HUES64 (cell line): ENCODE results near the gene SPACA4. TPM values are rescaled to one million over a fixed set of nuclear protein-coding genes. Genes with fewer than 3 reads are reported as not detected.

ENCODE experiments used
- H3K27ac ChIP-seq: 2 replicates; pipeline ENCODE4 v1.7.0; 2013; ENCODE audit warnings: low read depth, low read length, inconsistent platforms
- H3K27me3 ChIP-seq: 2 replicates; pipeline ENCODE4 v1.6.1; 2013; ENCODE audit warnings: mild to moderate bottlenecking, low read length; ENCODE audit not compliant: insufficient read depth
- H3K36me3 ChIP-seq: 2 replicates; pipeline ENCODE4 v1.6.1; 2013; ENCODE audit warnings: mild to moderate bottlenecking, low read length; ENCODE audit not compliant: insufficient read depth
- H3K4me1 ChIP-seq: 2 replicates; pipeline ENCODE4 v1.6.1; 2013; ENCODE audit warnings: mild to moderate bottlenecking, low read length, moderate library complexity; ENCODE audit not compliant: insufficient read depth
- H3K4me3 ChIP-seq: 2 replicates; pipeline ENCODE4 v1.5.1; 2013; ENCODE audit warnings: mild to moderate bottlenecking, low read length, moderate library complexity
- H3K9ac ChIP-seq: 2 replicates; pipeline ENCODE4 v1.6.1; 2013; ENCODE audit warnings: mild to moderate bottlenecking, low read depth, low read length
- H3K9me3 ChIP-seq: 2 replicates; pipeline ENCODE4 v1.6.1; 2013; ENCODE audit warnings: low read depth, low read length; ENCODE audit not compliant: insufficient read depth
- WGBS: fragments of 150-250, 120-280 bp; methylation state at CpG from one replicate; pipeline ENCODE4 v1.1.7; 2013; ENCODE audit warnings: missing lambda C conversion rate; 5-methylcytosine and 5-hydroxymethylcytosine counted together
- polyA plus RNA-seq, 2 experiments: library from polyadenylated mRNA; stranded (reverse); fragments of 50-300 nt; gene quantifications; one replicate each; pipeline ENCODE4 v1.2.3, GENCODE V29; 2013

Gene SPACA4, protein sequence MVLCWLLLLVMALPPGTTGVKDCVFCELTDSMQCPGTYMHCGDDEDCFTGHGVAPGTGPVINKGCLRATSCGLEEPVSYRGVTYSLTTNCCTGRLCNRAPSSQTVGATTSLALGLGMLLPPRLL
- not detected for polyA plus RNA-seq (2013, experiment 1 of 2)
- polyA plus RNA-seq (2013, experiment 2 of 2), result not detected

DNA sequence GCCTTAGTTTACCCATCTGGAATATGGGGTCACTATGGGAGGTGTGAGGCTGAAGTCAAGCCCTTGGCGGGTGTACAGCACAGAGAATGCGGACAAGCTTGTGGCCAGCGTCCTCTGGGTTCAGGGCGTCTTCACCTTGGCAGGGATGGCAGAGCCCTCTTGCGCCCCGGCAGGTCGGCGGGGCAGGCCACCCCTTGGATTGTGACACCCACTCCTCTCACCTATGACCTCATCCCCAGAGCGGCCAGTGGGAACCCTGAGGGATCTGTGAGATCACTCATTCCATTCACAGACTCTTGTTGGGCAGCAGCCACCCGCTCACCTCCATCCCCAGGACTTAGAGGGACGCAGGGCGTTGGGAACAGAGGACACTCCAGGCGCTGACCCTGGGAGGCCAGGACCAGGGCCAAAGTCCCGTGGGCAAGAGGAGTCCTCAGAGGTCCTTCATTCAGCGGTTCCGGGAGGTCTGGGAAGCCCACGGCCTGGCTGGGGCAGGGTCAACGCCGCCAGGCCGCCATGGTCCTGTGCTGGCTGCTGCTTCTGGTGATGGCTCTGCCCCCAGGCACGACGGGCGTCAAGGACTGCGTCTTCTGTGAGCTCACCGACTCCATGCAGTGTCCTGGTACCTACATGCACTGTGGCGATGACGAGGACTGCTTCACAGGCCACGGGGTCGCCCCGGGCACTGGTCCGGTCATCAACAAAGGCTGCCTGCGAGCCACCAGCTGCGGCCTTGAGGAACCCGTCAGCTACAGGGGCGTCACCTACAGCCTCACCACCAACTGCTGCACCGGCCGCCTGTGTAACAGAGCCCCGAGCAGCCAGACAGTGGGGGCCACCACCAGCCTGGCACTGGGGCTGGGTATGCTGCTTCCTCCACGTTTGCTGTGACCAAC, at the start of gene SPACA4:
Gene SPACA4, plus strand, starts transcription at position 280 of the 896 bp plus-strand sequence. Its CDS starts 237 bp downstream, at position 517.
- Histone ChIP-seq H3K27me3 (no peaks in the 10 kb centered on the region), H3K36me3 (no peaks in the 10 kb centered on the region), H3K4me3 (no peak within 1 kb of the TSS), H3K27ac (no peak within 1 kb of the TSS), H3K9ac (no peak within 1 kb of the TSS), H3K4me1 (no peaks in the 10 kb centered on the region), H3K9me3 (no peaks in the 10 kb centered on the region)
- WGBS, result 94% methylated on average over 39 of the region's 39 CpGs

DNA sequence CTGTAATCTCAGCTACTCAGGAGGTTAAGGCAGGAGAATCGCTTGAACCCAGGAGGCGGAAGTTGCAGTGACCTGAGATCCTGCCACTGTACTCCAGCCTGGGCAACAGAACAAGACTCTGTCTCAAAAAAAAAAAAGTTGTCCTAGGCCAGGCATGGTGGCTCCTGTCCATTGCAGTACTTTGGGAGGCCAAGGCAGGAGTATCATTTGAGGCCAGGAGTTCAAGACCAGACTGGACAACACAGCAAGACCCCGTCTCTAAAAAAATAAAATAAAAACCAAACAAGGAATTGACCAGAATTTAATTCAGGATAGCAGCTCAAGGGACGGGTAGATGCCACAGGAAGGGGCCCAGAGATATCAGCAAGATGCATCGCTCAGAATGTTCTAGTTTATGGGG, 49.7 kb upstream of the SPACA4 start:
- Histone ChIP-seq H3K4me1 (peaks cover 12% of the 10 kb centered on the region; the same call in 1 of the 2 replicates), H3K27me3 (no peaks in the 10 kb centered on the region), H3K36me3 (no peaks in the 10 kb centered on the region), H3K27ac (no peak overlapping the region), H3K9ac (no peak overlapping the region), H3K4me3 (no peak overlapping the region), H3K9me3 (no peaks in the 10 kb centered on the region)
- 95% methylated on average over 5 of the region's 5 CpGs for WGBS

DNA sequence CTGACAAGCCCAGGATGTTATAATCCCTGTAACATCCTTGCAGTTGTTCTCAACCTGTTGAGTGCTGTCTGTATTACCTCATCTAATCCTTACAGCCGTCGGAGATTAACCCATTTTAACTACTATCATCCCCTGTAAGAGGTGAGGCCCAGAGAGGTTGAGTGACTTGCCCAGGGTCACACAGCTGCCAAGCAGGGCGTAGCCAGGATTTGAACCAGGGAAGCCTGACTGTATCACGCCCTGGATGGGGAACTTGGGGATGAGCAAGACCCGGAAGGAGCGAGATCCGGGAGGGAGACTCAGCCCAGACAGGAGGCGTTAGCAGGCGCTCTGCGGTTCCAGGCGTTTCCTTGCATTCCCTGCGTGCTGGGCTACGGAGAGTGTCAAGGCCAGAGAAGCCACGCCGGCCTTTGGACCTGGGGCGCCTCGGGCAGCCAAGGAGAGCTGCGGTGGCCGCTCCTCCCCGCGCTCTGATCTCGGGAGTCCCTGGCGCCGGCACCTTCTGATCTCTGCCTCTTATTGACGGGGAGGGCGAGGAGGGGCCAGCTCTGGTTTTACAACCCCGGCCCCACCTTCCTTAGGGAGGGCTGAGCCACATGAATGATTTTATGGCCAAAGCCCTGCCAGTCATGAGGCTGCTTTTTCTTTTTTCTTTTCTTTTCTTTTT, 48.4 kb upstream of the SPACA4 start:
- H3K27me3 ChIP-seq, result no peaks in the 10 kb centered on the region
- H3K4me1 ChIP-seq, result peaks cover 12% of the 10 kb centered on the region; the same call in 1 of the 2 replicates
- 23% methylated on average over 27 of the region's 27 CpGs for WGBS
- H3K27ac ChIP-seq, result no peak overlapping the region
- H3K9ac ChIP-seq, result no peak overlapping the region
- H3K36me3 ChIP-seq, result no peaks in the 10 kb centered on the region
- H3K4me3 ChIP-seq, result peak overlapping the region; percentile 21; the same call in 1 of the 2 replicates
- no peaks in the 10 kb centered on the region for H3K9me3 ChIP-seq

DNA sequence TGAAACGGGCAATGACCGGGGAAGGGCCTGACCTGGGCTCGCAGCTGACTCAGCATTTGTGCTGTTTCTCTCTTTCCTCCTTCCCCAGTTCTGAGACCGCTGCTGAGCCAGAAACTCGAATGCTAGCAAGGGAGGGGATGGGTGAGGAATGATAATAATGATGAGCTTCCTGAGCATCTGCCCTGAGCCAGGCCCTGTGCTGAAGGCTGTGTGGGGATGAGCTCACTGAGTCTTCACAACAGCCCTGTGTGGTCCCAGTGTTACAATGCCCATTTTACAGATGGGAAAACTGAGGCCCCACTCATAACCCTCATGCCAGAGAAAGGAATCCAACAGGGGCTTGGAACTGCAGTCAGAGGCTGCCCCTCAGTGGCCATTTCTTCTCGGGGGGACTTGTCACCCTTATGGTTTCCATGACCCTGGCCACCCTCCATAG, 46.4 kb upstream of the SPACA4 start:
- Histone ChIP-seq H3K4me3 (no peak overlapping the region), H3K9me3 (no peaks in the 10 kb centered on the region), H3K36me3 (no peaks in the 10 kb centered on the region), H3K4me1 (0 out of 2 replicates have a peak, but pooled peaks cover 4% of the 10 kb centered on the region), H3K27me3 (no peaks in the 10 kb centered on the region), H3K9ac (no peak overlapping the region), H3K27ac (no peak overlapping the region)
- 86% methylated on average over 6 of the region's 6 CpGs for WGBS

DNA sequence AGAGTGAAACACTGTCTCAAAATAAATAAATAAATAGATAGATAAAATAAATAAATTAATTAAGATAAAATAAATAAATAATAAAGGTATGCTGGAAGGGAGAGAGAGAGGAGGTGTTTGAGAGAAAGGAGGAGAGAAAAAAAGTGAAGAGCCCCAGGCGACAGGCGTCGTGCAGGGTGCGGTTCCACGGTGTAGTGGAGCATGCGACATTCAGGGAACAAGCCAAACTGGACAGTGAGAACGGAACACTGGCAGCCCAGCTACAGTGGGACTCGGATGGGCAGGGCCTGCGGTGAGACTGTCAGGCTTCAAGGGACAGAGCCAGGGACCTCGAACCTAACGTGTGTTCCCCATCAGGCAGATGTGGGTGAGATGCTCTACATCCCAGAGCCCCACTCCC, 45.1 kb upstream of the SPACA4 start:
- Histone ChIP-seq H3K27ac (no peak overlapping the region), H3K9me3 (no peaks in the 10 kb centered on the region), H3K27me3 (no peaks in the 10 kb centered on the region), H3K4me3 (no peak overlapping the region), H3K9ac (no peak overlapping the region), H3K36me3 (no peaks in the 10 kb centered on the region), H3K4me1 (no peaks in the 10 kb centered on the region)
- 95% methylated on average over 11 of the region's 11 CpGs for WGBS

DNA sequence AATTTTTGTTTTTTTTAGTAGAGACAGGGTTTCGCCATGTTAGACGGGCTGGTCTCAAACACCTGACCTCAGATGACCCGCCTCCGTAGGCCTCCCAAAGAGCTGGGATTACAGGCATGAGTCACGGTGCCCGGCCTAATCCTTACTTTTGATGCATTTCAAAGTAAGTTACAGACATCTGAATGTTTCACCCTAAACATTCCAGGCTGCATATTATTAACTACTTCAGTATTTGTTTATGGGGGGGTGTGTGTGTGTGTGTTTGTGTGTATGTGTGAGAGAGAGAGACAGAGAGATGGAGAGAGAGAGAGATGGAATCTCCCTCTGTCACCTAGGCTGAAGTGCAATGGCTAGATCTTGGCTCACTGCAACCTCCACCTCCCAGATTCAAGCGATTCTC, 41.5 kb upstream of the SPACA4 start:
- 78% methylated on average over 7 of the region's 7 CpGs for WGBS
- Histone ChIP-seq H3K27me3 (no peaks in the 10 kb centered on the region), H3K4me1 (peaks cover 8% of the 10 kb centered on the region; the same call in 1 of the 2 replicates), H3K9me3 (no peaks in the 10 kb centered on the region), H3K9ac (no peak overlapping the region), H3K4me3 (no peak overlapping the region), H3K36me3 (no peaks in the 10 kb centered on the region), H3K27ac (no peak overlapping the region)

DNA sequence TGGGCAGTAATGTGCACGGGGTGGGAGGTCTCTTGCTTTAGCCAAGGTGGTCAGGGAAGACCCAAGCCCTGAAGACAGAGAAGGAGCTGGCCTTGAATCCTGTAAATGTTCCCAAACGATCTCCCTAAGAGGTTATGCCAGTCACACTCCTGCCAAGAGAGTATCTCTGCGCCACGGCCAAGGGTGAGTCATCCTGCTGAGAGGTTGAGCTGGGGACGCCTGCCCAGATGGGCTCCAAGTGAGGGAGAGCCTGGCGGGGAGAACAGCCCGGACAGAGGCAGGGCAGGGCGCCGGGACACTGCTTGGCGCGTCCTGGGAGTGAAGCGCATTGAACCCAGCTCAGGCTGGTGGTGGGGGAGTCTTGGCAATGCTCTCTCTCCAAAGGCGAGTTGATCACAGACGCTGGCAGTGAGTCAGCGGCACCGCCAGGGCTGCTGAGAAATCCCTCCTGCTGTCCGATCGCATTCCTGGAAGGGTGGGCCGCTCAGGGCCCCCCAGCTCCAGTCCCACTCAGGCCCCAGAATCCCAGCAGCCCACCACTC, 38.1 kb upstream of the SPACA4 start:
- Histone ChIP-seq H3K27me3 (no peaks in the 10 kb centered on the region), H3K9ac (peak overlapping the region; percentile 48; the same call in 1 of the 2 replicates), H3K4me3 (peak overlapping the region; percentile 38), H3K9me3 (no peaks in the 10 kb centered on the region), H3K4me1 (peaks cover 12% of the 10 kb centered on the region), H3K27ac (peak overlapping the region; percentile 49; the same call in 1 of the 2 replicates), H3K36me3 (no peaks in the 10 kb centered on the region)
- WGBS, result 12% methylated on average over 19 of the region's 19 CpGs

DNA sequence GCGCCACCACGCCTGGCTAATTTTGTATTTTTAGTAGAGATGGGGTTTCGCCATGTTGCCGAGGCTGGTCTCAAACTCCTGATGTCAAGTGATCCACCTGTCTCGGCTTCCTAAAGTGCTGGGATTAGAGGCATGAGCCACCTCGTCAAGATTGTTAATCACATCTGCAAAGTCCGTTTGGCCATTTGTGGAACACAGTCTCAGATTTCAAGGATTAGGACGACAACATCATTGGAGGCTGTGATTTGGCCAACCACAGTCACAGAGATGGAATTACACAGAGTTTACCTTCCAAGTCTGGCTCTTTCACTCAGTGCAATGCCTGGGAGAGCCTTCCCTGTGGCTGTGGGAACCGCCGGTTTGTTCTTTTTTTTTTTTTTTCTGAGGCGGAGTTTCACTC, 36.7 kb upstream of the SPACA4 start:
- H3K9me3 ChIP-seq, result no peaks in the 10 kb centered on the region
- H3K27me3 ChIP-seq, result no peaks in the 10 kb centered on the region
- no peak overlapping the region for H3K4me3 ChIP-seq
- peaks cover 12% of the 10 kb centered on the region for H3K4me1 ChIP-seq
- no peak overlapping the region for H3K9ac ChIP-seq
- no peaks in the 10 kb centered on the region for H3K36me3 ChIP-seq
- 84% methylated on average over 11 of the region's 11 CpGs for WGBS
- H3K27ac ChIP-seq, result no peak overlapping the region

DNA sequence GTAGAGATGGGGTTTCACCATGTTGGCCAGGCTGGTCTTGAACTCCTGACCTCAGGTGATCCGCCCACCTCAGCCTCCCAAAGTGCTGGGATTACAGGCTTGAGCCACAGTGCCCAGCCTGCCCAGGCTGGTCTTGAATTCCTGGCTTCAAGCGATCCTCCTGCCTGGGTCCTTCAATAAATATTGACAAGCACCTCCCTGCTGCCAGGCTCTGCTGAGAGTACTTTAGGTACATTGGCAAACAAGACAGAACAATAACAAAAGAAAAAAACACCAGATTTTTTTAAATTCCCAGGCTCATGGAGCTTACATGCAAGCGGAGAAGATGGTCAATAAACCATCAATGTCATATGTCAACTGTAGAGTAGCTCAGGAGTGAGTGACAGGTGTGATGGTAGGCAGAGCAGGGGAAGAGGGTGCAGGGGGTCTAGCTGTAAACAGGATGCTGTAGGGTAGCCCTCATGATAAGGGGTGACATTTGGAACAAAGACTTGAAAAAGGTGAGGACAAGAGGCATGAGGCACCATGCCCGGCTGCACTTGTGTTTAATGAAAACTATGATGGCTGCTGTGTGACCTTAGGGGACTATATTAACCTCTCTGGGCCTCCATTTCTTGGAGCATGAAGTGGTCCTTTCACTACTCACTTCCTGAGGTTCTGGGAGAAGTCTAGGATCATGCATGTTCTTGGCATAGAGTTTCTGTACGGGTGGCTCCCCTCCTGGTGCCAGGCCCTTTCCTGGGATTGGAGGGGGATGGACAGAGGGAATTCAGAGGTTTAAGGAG, 35.0 kb upstream of the SPACA4 start:
- no peak overlapping the region for H3K27ac ChIP-seq
- WGBS, result 84% methylated on average over 5 of the region's 5 CpGs
- peaks cover 12% of the 10 kb centered on the region for H3K4me1 ChIP-seq

DNA sequence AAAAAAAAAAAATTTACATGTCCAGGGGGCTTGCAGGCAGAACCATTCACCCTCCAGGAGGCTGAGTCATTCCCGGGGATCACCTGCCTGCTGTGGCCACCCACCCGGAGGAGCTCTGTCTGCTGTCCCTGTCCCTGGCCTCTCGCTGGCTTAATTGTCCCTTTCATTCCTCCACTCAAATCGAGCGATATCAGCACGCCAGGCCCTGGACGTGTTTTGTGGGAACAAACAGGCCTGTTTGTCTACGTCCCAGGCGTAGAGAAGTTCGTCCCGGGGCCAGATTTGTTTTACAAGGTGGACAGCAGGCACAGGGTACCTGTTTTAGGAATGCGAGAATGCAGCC, 33.4 kb upstream of the SPACA4 start:
- Histone ChIP-seq H3K36me3 (no peaks in the 10 kb centered on the region), H3K27ac (0 out of 2 replicates have a peak overlapping the region, but pooled peaks have one; percentile 27), H3K4me3 (no peak overlapping the region), H3K9ac (no peak overlapping the region), H3K27me3 (no peaks in the 10 kb centered on the region), H3K9me3 (no peaks in the 10 kb centered on the region), H3K4me1 (peaks cover 11% of the 10 kb centered on the region)
- 59% methylated on average over 12 of the region's 12 CpGs for WGBS

More for the DNA sequence above, 35.0 kb upstream of the SPACA4 start:
- H3K9me3 ChIP-seq, result no peaks in the 10 kb centered on the region
- no peak overlapping the region for H3K9ac ChIP-seq
- no peaks in the 10 kb centered on the region for H3K27me3 ChIP-seq
- H3K36me3 ChIP-seq, result no peaks in the 10 kb centered on the region
- no peak overlapping the region for H3K4me3 ChIP-seq
